Measurements from ENCODE around the gene CALM3.

Gene CALM3

DNA sequence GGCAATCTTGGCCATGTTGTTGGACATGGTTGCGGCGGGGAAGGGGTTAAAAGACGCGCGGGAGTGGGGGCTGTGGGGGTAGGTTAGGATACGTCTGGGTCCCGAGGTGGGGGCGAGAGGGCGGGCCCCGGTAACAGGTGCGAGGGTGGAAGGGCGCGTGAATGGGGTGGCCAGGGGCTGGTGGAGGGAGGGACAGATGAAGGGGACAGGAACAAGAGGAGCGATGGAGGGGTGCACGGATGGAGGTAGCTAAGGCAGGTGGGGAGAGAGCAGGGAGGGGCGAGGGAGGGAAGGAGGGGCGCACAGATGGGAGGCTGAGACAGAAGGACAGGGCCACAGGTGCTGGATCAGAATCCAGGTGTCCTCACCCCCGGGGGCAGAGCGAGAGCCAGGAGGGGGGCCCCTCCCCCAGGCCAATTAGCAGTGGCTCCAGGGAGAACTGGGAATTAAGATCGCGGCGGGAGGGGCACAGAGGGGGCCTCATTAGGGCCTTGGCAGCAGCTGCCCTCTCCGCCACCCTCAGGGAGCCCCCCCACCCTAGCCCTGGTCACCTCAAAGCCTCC is 33.6 kb downstream of the CALM3 start:
- TF ChIP-seq, protein P1, sequence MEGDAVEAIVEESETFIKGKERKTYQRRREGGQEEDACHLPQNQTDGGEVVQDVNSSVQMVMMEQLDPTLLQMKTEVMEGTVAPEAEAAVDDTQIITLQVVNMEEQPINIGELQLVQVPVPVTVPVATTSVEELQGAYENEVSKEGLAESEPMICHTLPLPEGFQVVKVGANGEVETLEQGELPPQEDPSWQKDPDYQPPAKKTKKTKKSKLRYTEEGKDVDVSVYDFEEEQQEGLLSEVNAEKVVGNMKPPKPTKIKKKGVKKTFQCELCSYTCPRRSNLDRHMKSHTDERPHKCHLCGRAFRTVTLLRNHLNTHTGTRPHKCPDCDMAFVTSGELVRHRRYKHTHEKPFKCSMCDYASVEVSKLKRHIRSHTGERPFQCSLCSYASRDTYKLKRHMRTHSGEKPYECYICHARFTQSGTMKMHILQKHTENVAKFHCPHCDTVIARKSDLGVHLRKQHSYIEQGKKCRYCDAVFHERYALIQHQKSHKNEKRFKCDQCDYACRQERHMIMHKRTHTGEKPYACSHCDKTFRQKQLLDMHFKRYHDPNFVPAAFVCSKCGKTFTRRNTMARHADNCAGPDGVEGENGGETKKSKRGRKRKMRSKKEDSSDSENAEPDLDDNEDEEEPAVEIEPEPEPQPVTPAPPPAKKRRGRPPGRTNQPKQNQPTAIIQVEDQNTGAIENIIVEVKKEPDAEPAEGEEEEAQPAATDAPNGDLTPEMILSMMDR (IDR thresholded peaks at IDR 0.05; ENCODE audit: low read depth, low read length, missing control alignments) = no peak
- peak overlapping the region; percentile 24 for H3K4me3 ChIP-seq (ENCODE audit: low read depth, low read length)
- no peak for DNase-seq (ENCODE audit: low read depth)
- in situ Hi-C loops (cut with HindIII; ENCODE audit: low sequenced_read_pairs) = no loop called here

DNA sequence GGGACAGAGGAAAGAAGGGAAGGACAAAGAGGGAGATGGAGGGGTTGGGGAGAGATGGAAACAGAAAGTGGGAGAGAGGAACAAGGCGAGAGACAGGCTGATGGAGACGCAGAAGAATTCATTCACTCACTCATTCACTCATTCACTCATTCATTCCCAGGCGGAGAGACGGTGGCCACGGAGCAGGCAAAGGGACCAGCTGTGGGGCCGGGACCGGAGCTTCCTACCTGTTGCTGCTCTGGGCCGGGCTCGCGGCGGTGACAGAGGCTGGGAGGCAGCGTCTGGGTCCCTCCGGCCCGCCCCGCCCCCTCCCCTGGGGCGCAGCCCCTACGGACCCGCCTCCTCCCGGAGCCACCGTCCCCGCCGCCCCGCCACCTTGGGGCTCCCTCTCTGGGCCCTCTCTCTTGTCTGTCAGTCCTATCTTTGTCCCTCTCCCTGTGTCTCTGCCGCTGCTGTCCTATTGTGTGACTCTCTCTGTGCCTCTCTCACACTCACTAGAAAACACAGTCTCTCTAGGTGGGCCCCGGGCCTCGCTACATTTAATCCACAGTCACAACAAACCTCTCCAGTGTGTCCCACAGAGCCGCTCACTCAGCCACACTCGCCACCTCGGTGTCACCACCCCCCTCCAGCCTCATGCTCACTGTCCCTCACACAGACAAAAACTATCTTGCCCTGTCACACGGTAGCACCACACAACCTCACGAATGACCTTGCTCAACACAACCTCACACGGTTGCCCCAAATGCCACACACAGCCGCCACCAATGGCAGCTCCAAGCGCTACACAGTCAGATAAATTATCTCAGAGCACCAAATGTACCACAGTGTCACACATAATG is 35.0 kb downstream of the CALM3 start, which contains the start of gene GNG8:
TSS of gene GNG8 (minus strand) at position 283 of the 842 bp plus-strand sequence. CDS start 1,520 bp downstream, outside the sequence.
- H3K4me3 ChIP-seq (ENCODE audit: low read depth, low read length) = no peak within 1 kb of the TSS
- DNase-seq (ENCODE audit: low read depth) = no peak
- TF ChIP-seq, protein P1 (IDR thresholded peaks at IDR 0.05; ENCODE audit: low read depth, low read length, missing control alignments) = no peak
- in situ Hi-C loops (cut with HindIII; ENCODE audit: low sequenced_read_pairs) = no loop called here

GRCh38 chr19:46637224-46637623 is 36.1 kb downstream of the CALM3 start:
- TF ChIP-seq, protein P1 (IDR thresholded peaks at IDR 0.05; ENCODE audit: low read depth, low read length, missing control alignments) = no peak
- H3K4me3 ChIP-seq (ENCODE audit: low read depth, low read length) = no peak overlapping the region
- in situ Hi-C loops (cut with HindIII; ENCODE audit: low sequenced_read_pairs) = no loop called here
- DNase-seq (ENCODE audit: low read depth) = no peak

DNA sequence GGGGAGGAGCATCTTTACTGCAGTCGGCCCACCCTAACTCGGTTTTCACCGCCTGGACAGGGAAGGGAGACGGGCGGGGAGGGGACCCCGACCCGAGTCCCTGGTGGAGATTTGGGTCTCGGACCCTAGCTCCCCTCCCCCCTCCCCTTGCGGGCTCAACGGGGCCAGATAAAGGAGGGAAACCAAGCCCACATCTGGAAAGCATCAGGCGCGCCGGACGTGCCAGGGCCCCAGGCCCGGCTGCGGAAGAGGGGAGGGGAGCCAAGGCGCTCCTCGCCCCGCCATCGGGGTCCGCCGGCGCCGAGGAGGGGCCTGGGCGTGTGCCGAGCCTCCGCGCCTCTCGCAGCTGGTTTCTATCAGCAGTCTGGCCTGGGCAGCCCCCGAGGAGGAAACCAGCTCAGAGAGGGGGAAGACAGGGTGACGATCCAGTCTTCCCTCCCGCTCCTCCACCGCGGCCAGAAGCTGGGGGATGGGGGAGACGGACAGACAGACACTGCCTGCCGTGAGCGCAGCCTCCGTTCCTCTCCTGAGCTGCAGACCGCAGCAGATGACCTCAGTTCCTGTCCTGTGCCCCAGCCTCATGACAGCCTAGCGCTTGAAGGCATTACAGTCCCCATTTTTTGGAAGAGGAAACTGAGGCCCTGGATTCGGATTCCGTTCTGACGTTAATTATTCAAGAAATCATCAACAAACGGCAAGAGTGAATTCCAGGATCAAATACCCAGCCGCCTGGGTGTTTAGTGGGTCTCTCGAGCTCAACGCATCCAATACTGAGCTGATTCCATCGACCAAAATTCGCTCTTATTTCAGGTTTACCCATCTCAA is 38.4 kb downstream of the CALM3 start:
- H3K4me3 ChIP-seq (ENCODE audit: low read depth, low read length) = peak overlapping the region; percentile 45
- in situ Hi-C loops (cut with HindIII; ENCODE audit: low sequenced_read_pairs) = no loop called here
- TF ChIP-seq, protein P1 (IDR thresholded peaks at IDR 0.05; ENCODE audit: low read depth, low read length, missing control alignments) = no peak
- DNase-seq (ENCODE audit: low read depth) = no peak

GRCh38 chr19:46640656-46641055 is 39.5 kb downstream of the CALM3 start:
- no peak for DNase-seq (ENCODE audit: low read depth)
- in situ Hi-C loops (cut with HindIII; ENCODE audit: low sequenced_read_pairs) = no loop called here
- no peak overlapping the region for H3K4me3 ChIP-seq (ENCODE audit: low read depth, low read length)
- TF ChIP-seq, protein P1 (IDR thresholded peaks at IDR 0.05; ENCODE audit: low read depth, low read length, missing control alignments) = no peak

- TF ChIP-seq, protein P1 (IDR thresholded peaks at IDR 0.05; ENCODE audit: low read depth, low read length, missing control alignments) = no peak
- DNase-seq (ENCODE audit: low read depth) = no peak
- in situ Hi-C loops (cut with HindIII; ENCODE audit: low sequenced_read_pairs) = no loop called here
- H3K4me3 ChIP-seq (ENCODE audit: low read depth, low read length) = no peak overlapping the region
Measured at GRCh38 chr19:46644720-46645119, 43.6 kb downstream of the CALM3 start.

All from astrocyte of the cerebellum (primary cell).